H7 (cell line): ENCODE measurements around the gene PRG2. TPM values are rescaled to one million over a fixed set of nuclear protein-coding genes. Genes with fewer than 3 reads are reported as not detected.

Experiments used
- DNase-seq: peaks from one replicate; pipeline ENCODE4 v3.0.0; 2012
- H3K27me3 ChIP-seq: 2 replicates; pipeline ENCODE4 v1.6.0; 2011; ENCODE audit warnings: mild to moderate bottlenecking, low read length; ENCODE audit not compliant: control insufficient read depth, insufficient read depth
- H3K36me3 ChIP-seq: replicated peaks from 2 replicates; pipeline ENCODE4 v1.5.1; 2011; ENCODE audit warnings: low read length; ENCODE audit not compliant: control insufficient read depth, insufficient read depth
- H3K4me3 ChIP-seq: 2 replicates; pipeline ENCODE4 v1.5.1; 2011; ENCODE audit warnings: low read depth, mild to moderate bottlenecking, control low read depth, low read length, moderate library complexity; ENCODE audit not compliant: insufficient read depth
- total RNA-seq: library from RNA; depleted of rRNA; stranded (reverse); fragments of >200 nt; shearing (Covaris generic); gene quantifications from 2 replicates; pipeline ENCODE4 v1.2.3, GENCODE V29; 2014

Gene PRG2
- total RNA-seq, 1 experiment from 2014 or later = not detected

DNA sequence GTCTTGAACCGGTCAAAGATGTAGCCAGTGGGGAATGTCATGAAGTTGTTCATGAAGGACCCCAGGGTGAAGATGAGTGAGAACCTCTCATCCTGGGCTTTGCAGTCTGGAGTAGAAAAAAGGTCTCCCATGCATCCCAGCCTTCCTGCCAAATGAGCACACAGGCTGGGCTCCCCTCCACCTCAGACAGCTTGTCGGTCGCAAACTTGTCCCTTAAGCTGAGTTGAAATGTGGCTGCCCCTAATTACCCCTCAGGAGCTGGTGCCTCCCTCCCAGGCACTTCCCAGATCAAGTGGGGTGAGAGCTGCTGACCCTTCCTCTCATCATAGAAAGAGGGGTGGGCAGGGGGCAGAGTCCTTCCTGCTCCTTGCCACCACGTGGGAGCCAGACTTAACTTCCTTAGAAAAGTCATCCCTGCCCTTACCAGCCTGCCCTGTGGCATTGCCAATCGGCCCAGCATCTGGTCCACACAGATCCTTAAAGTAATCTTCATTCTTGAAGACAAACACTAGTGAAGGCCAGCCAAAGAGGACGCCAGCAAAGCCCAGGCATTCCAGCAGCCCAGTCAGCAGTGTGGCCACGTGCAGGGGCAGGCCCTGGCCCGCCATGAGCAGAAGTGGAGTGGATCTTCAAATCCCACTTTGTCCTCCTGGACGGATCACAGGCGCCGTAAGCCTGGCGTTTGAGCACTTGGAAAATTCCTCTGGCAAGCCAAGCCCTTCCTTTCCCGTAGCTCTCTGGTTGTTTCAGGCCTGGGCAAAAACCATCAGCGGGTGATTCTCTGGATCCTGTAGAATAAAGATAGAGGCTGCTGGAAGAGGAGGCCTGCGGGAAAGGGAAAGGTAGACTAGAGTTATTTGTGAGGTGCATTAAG, 35.4 kb upstream of the PRG2 start:
- H3K4me3 ChIP-seq = no peak overlapping the region
- H3K36me3 ChIP-seq = peaks cover 1% of the 10 kb centered on the region
- H3K27me3 ChIP-seq = peaks cover 18% of the 10 kb centered on the region
- DNase-seq = no peak

GRCh38 chr11:57424792-57425564, 34.5 kb upstream of the PRG2 start:
- peak; percentile 41 for DNase-seq
- peaks cover 18% of the 10 kb centered on the region for H3K27me3 ChIP-seq
- no peak overlapping the region for H3K4me3 ChIP-seq
- peaks cover 1% of the 10 kb centered on the region for H3K36me3 ChIP-seq

DNA sequence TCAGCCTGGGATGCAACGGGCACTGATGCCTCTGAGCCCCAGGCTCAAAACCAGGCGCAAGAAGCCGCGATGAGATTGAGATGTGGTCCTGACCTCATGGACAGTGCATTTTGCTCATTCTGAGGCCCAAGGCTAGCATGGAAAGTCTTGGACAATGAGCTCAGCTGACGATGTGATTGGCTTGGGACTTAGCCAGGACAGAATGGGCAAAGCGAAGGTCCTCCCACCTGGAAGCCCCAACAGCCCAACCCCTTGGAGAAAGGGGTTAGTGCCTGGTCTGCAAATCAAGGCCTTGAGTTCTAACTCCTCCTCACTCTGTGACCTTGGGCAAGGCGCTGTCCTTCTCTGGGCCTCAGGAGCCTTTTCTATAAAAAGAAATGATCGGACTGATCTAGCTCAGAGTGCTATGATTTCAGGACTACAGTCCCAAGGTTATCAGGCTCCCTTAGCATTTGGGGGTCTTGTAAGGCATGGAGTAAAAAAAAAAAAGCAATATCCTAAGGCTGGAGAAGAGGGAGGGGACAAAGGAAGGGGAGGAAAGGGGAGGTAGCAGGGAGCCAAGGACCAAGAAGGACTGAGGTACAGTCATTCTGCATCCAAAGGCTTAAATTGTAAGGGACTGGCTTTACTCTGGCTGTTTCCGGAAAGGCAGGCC, 33.8 kb upstream of the PRG2 start:
- Histone ChIP-seq H3K36me3 (peaks cover 1% of the 10 kb centered on the region), H3K27me3 (peaks cover 16% of the 10 kb centered on the region), H3K4me3 (no peak overlapping the region)
- no peak for DNase-seq

DNA sequence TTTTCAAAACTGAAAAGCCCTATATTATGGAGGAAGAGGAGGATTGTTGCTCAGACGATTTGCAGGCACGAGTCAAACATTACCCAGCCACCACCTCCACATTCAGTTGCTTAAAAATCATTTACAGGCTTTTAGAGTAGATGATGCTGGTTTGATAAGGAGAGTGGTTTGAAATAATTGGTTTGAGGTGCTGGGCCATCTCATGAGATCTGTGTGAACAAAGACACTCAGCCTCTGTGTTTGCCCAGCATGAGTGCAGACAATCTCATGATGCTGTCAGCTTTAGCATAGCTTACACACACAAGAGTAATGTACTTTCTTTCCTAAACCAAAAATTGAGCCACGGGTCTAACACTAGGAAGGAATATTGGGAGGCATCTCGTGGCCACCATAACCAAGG, 32.2 kb upstream of the PRG2 start:
- DNase-seq = no peak
- peaks cover 15% of the 10 kb centered on the region for H3K27me3 ChIP-seq
- no peak overlapping the region for H3K4me3 ChIP-seq
- peaks cover 2% of the 10 kb centered on the region for H3K36me3 ChIP-seq

DNA sequence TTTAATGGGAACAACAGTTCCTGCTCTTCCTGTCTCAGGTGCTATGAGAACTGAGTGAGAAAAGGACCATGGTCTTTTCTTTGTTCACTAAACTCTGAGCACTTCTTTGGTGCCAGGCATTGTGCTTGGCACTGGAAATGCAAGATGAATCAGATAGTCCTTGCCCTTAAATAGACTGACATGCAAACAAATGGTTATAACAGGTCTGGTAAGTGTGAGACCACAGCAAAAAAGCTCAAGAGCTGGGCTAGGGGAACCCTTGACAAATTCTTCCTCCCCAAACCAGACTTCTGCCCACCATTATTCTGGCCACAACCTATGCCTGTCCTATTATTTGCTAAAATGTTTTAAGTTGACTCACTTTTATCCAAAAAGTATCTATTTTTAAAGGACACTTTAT, 31.4 kb upstream of the PRG2 start:
- Histone ChIP-seq H3K27me3 (peaks cover 12% of the 10 kb centered on the region), H3K36me3 (peaks cover 3% of the 10 kb centered on the region), H3K4me3 (no peak overlapping the region)
- no peak for DNase-seq

DNA sequence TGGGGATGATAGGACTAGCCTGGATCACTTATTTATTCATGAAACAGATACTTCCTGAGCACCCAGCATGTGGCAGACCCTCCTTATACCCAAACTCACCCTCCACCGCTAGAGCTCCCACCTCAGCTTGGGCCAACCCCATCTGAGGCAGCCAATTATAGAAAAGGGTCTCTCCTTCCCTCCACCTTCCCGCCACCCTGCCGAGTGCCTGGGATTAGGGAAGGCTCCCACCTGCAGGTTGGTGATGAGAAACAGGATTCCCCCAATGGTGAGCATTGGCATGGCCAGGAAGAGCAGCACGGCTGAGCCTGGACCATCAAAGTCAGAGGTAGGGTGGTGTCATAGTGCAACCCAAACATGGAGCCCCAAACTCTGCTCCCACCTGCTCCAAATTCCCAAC, 30.6 kb upstream of the PRG2 start:
- no peak overlapping the region for H3K4me3 ChIP-seq
- H3K36me3 ChIP-seq = peaks cover 3% of the 10 kb centered on the region
- H3K27me3 ChIP-seq = peaks cover 4% of the 10 kb centered on the region
- DNase-seq = no peak

GRCh38 chr11:57419146-57419545, 28.7 kb upstream of the PRG2 start:
- H3K36me3 ChIP-seq = peaks cover 5% of the 10 kb centered on the region
- no peak overlapping the region for H3K4me3 ChIP-seq
- DNase-seq = no peak
- H3K27me3 ChIP-seq = no peaks in the 10 kb centered on the region

DNA sequence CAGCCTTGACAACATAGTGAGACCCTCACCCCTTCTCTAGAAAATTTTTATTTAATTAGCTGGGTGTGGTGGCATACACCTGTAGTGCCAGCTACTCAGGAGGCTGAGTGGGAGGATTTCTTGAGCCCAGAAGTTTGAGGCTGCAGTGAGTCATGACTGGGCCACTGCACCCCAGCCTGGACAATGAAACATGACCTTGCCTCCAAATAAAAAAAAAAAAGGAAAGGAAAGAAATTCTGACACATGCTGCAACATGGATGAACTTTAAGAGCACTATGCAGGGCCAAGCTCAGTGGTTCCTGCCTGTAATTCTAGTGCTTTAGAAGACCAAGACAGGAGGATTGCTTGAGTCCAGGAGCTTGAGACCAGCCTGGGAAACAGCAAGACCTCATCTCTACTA, 27.7 kb upstream of the PRG2 start:
- no peak for DNase-seq
- H3K4me3 ChIP-seq = no peak overlapping the region
- no peaks in the 10 kb centered on the region for H3K27me3 ChIP-seq
- peaks cover 5% of the 10 kb centered on the region for H3K36me3 ChIP-seq

DNA sequence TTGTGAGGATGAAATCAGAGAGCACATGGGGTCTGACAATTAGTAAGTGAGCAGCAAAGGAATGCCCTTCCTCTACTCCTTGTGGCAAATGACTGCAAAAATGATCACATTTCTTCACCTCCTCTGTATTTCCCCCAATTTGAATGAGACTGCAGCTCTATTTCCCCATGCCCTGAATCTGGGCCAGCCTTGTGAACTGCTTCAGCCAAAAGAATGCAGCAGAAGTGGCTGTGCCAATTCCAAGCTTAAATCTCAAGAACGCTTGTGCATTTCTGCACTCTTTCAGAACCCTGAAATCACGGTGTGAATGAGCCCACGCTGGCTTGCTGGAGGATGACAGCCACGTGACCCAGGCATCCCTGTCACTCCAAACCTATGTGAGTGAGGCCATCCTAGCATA, 26.6 kb upstream of the PRG2 start:
- H3K4me3 ChIP-seq = no peak overlapping the region
- no peaks in the 10 kb centered on the region for H3K27me3 ChIP-seq
- DNase-seq = no peak
- peaks cover 5% of the 10 kb centered on the region for H3K36me3 ChIP-seq

- Histone ChIP-seq H3K4me3 (no peak overlapping the region), H3K36me3 (peaks cover 5% of the 10 kb centered on the region), H3K27me3 (no peaks in the 10 kb centered on the region)
- DNase-seq = no peak
Measured at GRCh38 chr11:57416436-57416835, 26.0 kb upstream of the PRG2 start.

GRCh38 chr11:57414612-57415212, 24.3 kb upstream of the PRG2 start:
- H3K4me3 ChIP-seq = no peak overlapping the region
- no peaks in the 10 kb centered on the region for H3K27me3 ChIP-seq
- no peak for DNase-seq
- H3K36me3 ChIP-seq = peaks cover 5% of the 10 kb centered on the region

- H3K4me3 ChIP-seq = no peak overlapping the region
- no peak for DNase-seq
Measured at GRCh38 chr11:57413681-57414080, 23.2 kb upstream of the PRG2 start.

DNA sequence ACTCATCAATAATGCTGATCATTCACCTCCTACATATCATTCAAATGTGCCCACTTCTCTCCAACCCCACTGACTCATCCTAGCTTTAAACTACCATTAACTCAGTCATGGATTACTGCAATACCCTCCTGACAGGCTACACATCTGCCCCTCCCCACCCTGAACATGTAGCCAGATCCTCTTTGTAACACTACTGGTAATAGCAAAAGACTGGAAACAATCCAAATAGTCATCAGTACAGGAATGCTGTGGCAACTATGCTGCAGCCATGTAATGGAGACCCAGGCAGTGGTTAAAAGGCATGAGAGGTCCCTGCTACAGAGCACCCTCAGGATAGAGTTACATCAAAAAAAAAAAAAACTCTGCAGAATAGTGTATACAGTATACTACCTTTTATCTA, 19.8 kb upstream of the PRG2 start:
- H3K36me3 ChIP-seq = peaks cover 3% of the 10 kb centered on the region
- H3K27me3 ChIP-seq = no peaks in the 10 kb centered on the region
- no peak for DNase-seq
- no peak overlapping the region for H3K4me3 ChIP-seq

More at GRCh38 chr11:57413681-57414080, 23.2 kb upstream of the PRG2 start:
- Histone ChIP-seq H3K27me3 (no peaks in the 10 kb centered on the region), H3K36me3 (peaks cover 5% of the 10 kb centered on the region)

DNA sequence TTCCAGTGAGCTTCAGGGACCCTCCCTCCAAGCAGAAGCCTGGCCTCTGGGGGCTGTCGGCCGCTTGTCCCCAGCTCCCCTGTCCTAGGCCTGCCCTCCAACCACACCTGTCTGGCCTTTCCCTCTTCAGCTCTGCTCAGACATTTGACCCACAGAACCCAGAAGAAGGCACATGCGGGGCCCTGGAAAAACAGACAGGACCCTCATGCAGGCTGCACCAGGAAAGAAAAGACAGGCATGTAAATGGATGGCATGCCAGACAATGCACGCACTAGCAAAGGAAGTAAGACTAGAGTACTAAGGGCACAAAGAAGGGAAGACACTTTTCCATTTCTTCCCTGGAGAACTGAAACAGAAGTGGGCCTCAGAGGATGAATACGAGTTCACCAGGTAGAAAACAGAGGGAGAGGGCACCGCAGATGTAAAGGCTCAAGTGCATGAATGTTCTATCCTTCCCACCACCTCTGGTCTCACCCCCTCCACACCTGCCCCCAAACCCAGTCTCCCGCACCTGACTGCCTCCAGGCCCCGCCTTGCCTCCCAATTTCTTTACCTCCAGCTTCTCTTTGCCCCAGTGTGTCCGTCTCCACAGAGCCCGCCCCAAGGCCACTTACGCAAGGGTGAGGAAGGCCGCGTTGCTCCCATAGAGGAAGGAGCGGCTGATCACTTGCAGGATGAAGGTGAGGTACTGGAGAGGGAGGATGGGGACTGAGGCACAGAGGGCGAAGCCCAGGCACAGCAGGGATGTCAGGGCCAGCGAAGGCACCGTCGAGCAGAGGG, 19.1 kb upstream of the PRG2 start:
- H3K36me3 ChIP-seq = peaks cover 1% of the 10 kb centered on the region
- DNase-seq = no peak
- H3K4me3 ChIP-seq = no peak overlapping the region
- no peaks in the 10 kb centered on the region for H3K27me3 ChIP-seq
